Duodenal mucosa (tissue), 2 donors: ENCODE data around the gene ANKRD50.

Source experiments
- H3K27ac ChIP-seq: one replicate; pipeline ENCODE4 v1.7.0; 2013; ENCODE audit warnings: low read depth, low read length
- H3K27me3 ChIP-seq, 2 donors: one replicate each; pipeline ENCODE4 v1.7.0; 2013; ENCODE audit warnings: low read length in 2 of 2, control low read depth in 1 of 2; ENCODE audit not compliant: insufficient read depth in 2 of 2, control insufficient read depth in 1 of 2
- H3K36me3 ChIP-seq, 2 donors: one replicate each; pipeline ENCODE4 v1.7.0; 2013; ENCODE audit warnings: low read length in 2 of 2, control low read depth in 1 of 2; ENCODE audit not compliant: insufficient read depth in 2 of 2, control insufficient read depth in 1 of 2
- H3K4me1 ChIP-seq, 2 donors: one replicate each; pipeline ENCODE4 v1.7.0; 2013; ENCODE audit warnings: low read length in 2 of 2, control low read depth in 1 of 2; ENCODE audit not compliant: insufficient read depth in 2 of 2, control insufficient read depth in 1 of 2
- H3K4me3 ChIP-seq, 2 donors: one replicate each; pipeline ENCODE4 v1.7.0; 2013; ENCODE audit warnings: low read length in 2 of 2, low read depth in 1 of 2
- H3K9ac ChIP-seq, 2 donors: one replicate each; pipeline ENCODE4 v1.7.0; 2013; ENCODE audit warnings: low read length in 2 of 2, low read depth in 1 of 2
- H3K9me3 ChIP-seq, 2 donors: one replicate each; pipeline ENCODE4 v1.7.0; 2013; ENCODE audit warnings: low read length in 2 of 2, control low read depth in 1 of 2; ENCODE audit not compliant: control insufficient read depth in 1 of 2

The ANKRD50 gene

DNA sequence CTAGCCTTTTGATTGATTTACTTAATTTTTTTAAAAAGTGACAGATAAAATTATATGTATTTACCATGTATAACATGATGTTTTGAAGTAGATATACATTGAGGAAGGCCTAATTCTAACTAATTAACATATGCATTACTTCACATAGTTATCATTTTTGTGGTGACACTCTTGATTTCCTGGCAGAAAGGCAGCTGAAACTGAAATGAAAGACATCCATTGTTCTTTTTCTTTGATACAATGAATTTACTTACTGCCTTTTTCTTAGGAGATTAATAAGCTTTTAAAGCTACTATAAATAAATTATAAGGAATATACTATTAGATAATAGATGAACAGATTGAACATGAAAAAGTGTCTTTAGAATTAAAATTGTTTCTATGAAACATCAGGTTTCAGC is 26.7 kb downstream of the ANKRD50 start:
- no peaks in the 10 kb centered on the region for H3K4me1 ChIP-seq
- no peaks in the 10 kb centered on the region for H3K27me3 ChIP-seq
- no peak overlapping the region for H3K27ac ChIP-seq
- no peak overlapping the region for H3K4me3 ChIP-seq
- no peaks in the 10 kb centered on the region for H3K36me3 ChIP-seq
- no peak overlapping the region for H3K9ac ChIP-seq
- H3K9me3 ChIP-seq: no peaks in the 10 kb centered on the region

DNA sequence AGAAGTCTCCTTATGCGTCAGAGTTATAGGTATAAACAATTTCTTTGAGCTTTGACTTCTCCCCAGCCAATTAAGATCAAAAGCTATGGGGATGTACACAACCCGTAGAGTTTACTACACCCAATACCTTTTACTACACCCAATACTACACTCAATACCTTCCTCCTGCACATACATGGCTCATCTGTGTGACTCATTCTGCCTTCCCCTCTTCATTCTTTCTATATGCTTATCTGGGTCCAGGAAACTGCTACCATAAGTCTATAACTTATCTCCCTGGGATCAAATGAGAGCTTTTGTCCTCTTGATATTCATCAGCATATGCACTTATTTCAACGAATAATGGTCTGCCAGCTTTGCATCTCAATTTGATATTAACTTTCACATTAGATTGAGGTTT is 28.2 kb downstream of the ANKRD50 start:
- no peaks in the 10 kb centered on the region for H3K27me3 ChIP-seq
- H3K9me3 ChIP-seq: no peaks in the 10 kb centered on the region
- H3K27ac ChIP-seq: no peak overlapping the region
- no peaks in the 10 kb centered on the region for H3K4me1 ChIP-seq
- no peak overlapping the region for H3K9ac ChIP-seq
- no peak overlapping the region for H3K4me3 ChIP-seq
- no peaks in the 10 kb centered on the region for H3K36me3 ChIP-seq

DNA sequence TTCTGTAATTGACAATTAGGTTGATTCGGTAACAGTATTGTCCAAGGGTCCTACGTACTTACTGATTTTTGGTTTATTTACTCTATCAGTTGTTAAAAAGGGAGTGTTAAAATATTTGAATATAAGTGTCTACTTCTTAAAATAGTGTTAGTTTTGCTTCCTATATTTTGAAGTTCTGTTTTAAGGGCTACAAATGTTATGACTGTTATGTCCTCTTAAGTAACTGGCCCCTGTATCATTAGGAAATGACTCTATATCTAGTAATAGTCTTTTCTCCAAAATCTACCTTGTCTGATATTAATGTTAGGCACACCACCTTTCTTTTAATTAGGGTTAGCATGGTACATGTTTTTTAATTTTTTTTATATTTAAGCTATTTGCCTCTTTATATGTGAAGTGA is 30.1 kb downstream of the ANKRD50 start:
- Histone ChIP-seq H3K4me3 (no peak overlapping the region), H3K27me3 (no peaks in the 10 kb centered on the region), H3K9ac (no peak overlapping the region)

DNA sequence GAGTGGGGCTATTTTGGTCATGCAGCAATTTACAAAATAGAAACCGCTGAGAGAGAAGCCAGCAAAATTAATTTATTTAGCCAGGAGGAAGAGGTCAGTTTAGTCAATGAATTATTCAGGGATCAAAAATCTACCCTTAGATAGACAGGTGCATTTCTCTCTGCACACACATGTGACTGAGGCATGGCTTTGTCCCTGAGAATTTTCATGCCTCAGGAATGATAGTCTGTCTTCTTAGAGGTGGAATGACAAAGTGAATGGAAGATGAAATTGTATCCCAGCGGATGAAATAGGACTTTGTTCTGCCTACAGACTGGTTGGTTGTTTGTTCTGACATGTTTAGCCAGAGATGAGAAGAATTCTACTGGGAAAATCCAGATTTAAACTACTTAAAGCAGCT is 46.0 kb downstream of the ANKRD50 start:
- H3K27ac ChIP-seq: no peak overlapping the region
- H3K4me1 ChIP-seq: no peaks in the 10 kb centered on the region
- H3K9me3 ChIP-seq: no peaks in the 10 kb centered on the region
- H3K27me3 ChIP-seq: no peaks in the 10 kb centered on the region
- H3K36me3 ChIP-seq: peaks cover 9 to 16% of the 10 kb centered on the region in 2 donors
- no peak overlapping the region for H3K4me3 ChIP-seq
- no peak overlapping the region for H3K9ac ChIP-seq

More for the DNA sequence above, 30.1 kb downstream of the ANKRD50 start:
- H3K36me3 ChIP-seq: no peaks in the 10 kb centered on the region
- H3K9me3 ChIP-seq: no peaks in the 10 kb centered on the region
- no peaks in the 10 kb centered on the region for H3K4me1 ChIP-seq
- H3K27ac ChIP-seq: no peak overlapping the region

DNA sequence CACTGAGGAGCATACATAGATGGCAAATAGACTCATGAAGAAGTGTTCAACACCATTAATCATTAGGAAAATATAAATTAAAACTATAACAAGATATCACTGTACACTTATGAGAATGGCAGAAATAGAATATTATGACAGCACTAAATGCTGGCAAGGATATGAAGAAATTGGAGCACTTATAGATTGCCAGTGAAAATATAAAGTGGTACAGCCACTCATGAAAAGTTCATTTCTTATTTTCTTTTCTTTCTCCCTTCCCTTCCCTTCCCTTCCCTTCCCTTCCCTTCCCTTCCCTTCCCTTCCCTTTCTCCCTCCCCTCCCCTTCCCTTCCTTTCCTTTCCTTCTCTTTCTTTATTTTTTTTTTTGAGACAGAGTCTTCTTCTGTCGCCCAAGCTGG is 53.7 kb downstream of the ANKRD50 start:
- Histone ChIP-seq H3K36me3 (no peaks in the 10 kb centered on the region), H3K27me3 (no peaks in the 10 kb centered on the region), H3K9ac (no peak overlapping the region), H3K4me1 (no peaks in the 10 kb centered on the region), H3K4me3 (no peak overlapping the region), H3K27ac (no peak overlapping the region), H3K9me3 (no peaks in the 10 kb centered on the region)

DNA sequence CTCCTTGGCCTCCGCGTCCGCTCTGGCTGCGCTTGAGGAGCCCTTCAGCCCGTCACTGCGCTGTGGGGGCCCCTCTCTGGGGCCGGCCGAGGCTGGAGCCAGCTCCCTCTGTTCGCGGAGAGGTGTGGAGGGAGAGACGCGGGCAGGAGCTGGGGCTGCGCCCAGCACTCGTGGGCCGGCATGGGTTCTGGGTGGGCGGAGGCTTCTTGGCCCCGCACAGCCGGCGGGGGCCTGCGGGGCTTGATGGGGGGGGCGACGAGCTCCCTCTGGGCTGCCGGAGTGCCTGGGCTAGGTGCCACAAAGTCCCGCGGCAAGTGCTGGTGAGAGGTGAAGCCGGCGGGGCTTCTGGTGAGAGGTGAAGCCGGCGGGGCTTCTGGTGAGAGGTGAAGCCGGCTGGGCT is 61.9 kb downstream of the ANKRD50 start:
- H3K27ac ChIP-seq: no peak overlapping the region
- no peaks in the 10 kb centered on the region for H3K36me3 ChIP-seq
- H3K9ac ChIP-seq: no peak overlapping the region
- H3K9me3 ChIP-seq: no peaks in the 10 kb centered on the region
- peaks cover 0 to 6% of the 10 kb centered on the region in 2 donors for H3K4me1 ChIP-seq
- H3K27me3 ChIP-seq: no peaks in the 10 kb centered on the region
- no peak overlapping the region for H3K4me3 ChIP-seq

DNA sequence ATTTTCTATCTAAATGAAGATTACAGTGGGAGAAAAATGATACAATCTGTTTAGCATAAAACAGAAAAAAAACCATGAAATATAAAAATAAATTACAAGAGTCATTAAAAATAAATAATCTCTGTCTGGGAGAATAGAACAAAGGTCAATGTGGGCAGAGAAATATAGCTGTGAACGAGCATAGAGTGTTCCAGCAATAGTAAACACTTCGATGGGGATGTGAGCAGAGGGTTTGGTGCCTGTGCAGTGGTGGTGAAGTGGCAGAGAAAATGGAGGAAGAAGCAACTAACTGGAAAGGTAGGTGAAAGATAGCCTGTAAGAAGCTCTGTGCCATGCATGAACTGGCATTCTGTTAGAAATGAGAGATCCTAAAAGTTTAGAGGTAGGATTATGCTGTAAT is 64.9 kb downstream of the ANKRD50 start:
- Histone ChIP-seq H3K36me3 (no peaks in the 10 kb centered on the region), H3K9me3 (no peaks in the 10 kb centered on the region), H3K4me3 (no peak overlapping the region), H3K9ac (no peak overlapping the region), H3K27me3 (no peaks in the 10 kb centered on the region), H3K4me1 (peaks cover 0 to 6% of the 10 kb centered on the region in 2 donors), H3K27ac (no peak overlapping the region)

DNA sequence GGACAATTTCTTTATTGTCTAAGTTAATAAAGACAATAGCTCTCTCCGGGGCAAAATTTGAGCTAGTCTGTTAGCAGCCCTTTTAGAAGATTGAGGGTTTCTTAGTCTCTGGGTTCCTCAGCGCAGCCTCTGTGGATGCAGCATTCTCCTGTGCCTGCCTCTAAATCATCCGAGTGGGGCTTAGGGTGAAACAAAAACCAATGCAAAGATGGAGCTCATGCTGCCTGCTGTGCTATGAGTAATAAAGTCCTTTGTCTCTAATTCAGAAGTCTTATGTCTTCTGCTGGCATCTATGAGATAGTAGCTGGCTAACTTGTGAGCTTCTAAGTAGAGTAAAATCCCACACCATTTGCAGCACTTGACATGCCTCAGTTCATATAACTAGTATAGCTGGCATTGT is 67.9 kb downstream of the ANKRD50 start:
- H3K9ac ChIP-seq: no peak overlapping the region

DNA sequence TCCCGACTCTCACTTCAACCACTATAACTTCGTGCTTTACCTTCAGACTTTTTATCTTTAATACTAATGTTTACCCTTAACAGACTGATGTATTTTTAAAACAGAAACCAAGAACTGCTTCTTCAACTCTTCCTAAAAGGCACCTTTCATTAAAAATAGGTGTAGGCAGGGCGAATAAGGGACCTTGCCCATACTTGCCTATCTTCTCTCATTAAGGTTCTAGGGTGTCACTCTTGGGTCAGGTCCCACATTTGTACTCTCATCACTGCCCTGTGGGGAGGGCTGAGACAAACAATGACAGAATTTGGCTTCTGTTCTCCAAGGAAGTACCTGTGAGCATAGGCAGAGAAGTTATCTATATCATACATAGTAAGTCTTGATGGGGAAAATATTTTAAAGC is 69.7 kb downstream of the ANKRD50 start:
- H3K36me3 ChIP-seq: no peaks in the 10 kb centered on the region
- H3K4me1 ChIP-seq: peaks cover 0 to 5% of the 10 kb centered on the region in 2 donors
- H3K27ac ChIP-seq: no peak overlapping the region
- no peaks in the 10 kb centered on the region for H3K9me3 ChIP-seq
- no peaks in the 10 kb centered on the region for H3K27me3 ChIP-seq
- H3K9ac ChIP-seq: no peak overlapping the region
- no peak overlapping the region for H3K4me3 ChIP-seq

More for the DNA sequence above, 67.9 kb downstream of the ANKRD50 start:
- Histone ChIP-seq H3K4me3 (no peak overlapping the region), H3K4me1 (peaks cover 0 to 6% of the 10 kb centered on the region in 2 donors), H3K9me3 (no peaks in the 10 kb centered on the region), H3K36me3 (no peaks in the 10 kb centered on the region), H3K27ac (no peak overlapping the region), H3K27me3 (no peaks in the 10 kb centered on the region)

DNA sequence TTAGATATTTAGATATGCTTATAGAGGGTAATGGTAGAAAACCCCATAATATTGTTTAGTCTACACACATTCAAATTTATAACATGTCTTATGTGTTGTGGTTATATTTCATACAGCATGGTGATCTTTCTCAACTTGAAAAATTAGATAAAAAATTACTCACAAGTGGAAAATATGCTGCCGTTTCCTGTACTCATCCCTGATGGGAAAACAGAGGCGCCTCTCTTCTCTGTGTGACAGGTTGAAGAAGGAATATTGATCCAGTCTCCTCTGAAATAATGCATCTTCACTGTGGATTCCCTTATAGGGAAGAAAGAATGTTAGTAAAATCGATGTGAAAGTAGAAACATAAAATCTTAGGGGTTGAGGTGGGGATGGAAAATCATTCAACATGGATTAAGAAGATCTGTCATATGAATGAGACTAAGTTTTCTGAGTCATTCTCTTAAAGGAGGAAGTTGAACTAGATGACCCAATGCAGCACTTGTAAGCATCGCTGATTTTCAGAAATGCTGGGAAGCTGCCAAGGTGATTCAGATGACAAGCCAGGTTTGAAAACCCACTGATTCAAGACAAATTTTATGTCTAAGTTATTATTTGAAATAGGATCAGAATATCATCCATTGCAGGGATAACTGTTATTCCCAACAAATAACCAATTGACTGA is 70.7 kb downstream of the ANKRD50 start:
- H3K27ac ChIP-seq: no peak overlapping the region

More for the DNA sequence above, 70.7 kb downstream of the ANKRD50 start:
- H3K4me1 ChIP-seq: no peaks in the 10 kb centered on the region
- no peak overlapping the region for H3K9ac ChIP-seq
- H3K27me3 ChIP-seq: no peaks in the 10 kb centered on the region
- no peaks in the 10 kb centered on the region for H3K9me3 ChIP-seq
- H3K4me3 ChIP-seq: no peak overlapping the region
- H3K36me3 ChIP-seq: no peaks in the 10 kb centered on the region
